ENCODE data around the gene ATF5. TPM values are rescaled to one million over a fixed set of nuclear protein-coding genes. Genes with fewer than 3 reads are reported as not detected.

Gene ATF5
- total RNA-seq, 1 donor from 2014 or later = 20.1 TPM

DNA sequence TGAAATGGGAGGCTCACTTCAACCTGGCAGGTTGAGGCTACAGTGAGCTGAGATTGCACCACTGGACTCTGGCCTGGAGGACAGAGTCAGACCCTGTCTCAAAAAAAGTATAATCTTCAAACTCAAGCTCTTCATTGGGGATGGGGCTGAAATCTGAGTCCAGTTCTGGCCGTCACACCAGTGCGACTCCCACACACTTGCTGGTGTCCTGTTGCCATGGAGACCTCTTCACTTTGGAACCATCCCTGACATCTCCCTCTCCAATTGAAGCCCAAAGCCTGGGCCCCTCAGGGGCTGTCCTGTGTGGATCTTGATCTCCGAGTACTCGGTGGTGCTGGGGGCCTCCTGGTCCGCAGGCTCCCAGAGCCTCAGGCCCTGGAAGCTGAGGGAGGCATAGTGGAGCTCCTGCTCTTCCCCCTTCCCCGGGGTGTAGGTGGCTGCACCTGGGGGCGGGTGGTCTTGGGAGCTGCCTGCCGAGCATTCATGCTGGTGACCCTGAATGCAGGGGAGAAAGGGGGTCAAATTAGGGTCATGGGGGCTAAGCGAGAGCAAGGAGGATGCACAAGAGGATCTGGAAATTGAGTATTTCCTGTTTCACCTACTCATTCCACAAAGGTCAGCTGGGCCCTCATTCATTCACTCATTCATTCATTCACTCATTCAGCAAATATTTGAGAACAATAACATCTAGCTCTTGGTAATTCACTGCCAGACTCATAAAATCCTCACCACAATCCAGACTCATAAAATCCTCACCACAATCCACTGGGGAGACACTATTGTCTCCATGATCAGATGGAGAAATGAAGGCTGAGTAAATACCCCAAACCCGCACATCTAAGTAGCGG lies 21.0 kb downstream of the ATF5 start:
- no peaks in the 10 kb centered on the region for H3K36me3 Mint-ChIP-seq (ENCODE audit: unreplicated experiment)
- H3K4me3 Mint-ChIP-seq (ENCODE audit: unreplicated experiment) = no peak overlapping the region
- H3K27ac Mint-ChIP-seq (ENCODE audit: unreplicated experiment) = no peak overlapping the region
- DNase-seq (ENCODE audit: extremely low spot score, unreplicated experiment) = no peak
- no peak for TF ChIP-seq CTCF (IDR thresholded peaks at IDR 0.05)
- peaks cover 14% of the 10 kb centered on the region for H3K27me3 Mint-ChIP-seq (ENCODE audit: unreplicated experiment)
- H3K4me1 Mint-ChIP-seq (ENCODE audit: unreplicated experiment) = no peaks in the 10 kb centered on the region
- no peaks in the 10 kb centered on the region for H3K9me3 Mint-ChIP-seq (ENCODE audit: unreplicated experiment)

- no peak for DNase-seq (ENCODE audit: extremely low spot score, unreplicated experiment)
- peaks cover 14% of the 10 kb centered on the region for H3K27me3 Mint-ChIP-seq (ENCODE audit: unreplicated experiment)
- no peaks in the 10 kb centered on the region for H3K36me3 Mint-ChIP-seq (ENCODE audit: unreplicated experiment)
Measured at GRCh38 chr19:49950590-49950948, 21.6 kb downstream of the ATF5 start.

DNA sequence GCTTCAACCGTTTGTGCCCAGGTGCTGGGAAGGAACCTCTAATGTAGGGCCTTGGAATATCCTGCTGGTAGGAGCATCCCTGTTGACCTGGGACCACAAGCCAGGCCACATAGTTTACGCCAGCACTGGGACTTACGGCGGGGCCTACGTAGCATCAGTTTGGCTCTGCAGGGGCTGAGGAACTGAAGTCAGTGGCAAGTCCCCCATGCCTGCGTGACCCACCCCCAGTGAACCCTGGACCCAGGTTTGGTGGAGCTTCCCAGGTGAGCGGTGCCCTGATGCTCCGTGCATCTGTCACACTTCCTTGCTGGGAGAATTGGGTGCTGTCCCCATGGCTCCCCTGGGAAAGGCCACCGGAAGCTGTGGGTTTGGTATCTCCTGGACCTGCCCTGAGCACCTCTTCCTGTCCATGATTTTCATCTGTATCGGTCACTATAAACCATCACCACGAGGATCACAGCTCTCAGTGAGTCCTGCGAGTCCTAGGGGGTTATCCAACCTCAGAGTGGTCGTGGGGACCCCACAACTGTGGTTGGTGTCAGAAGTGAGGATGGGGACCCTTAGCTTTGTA lies 22.0 kb downstream of the ATF5 start:
- H3K36me3 Mint-ChIP-seq (ENCODE audit: unreplicated experiment) = no peaks in the 10 kb centered on the region
- no peak for DNase-seq (ENCODE audit: extremely low spot score, unreplicated experiment)
- H3K27me3 Mint-ChIP-seq (ENCODE audit: unreplicated experiment) = peaks cover 15% of the 10 kb centered on the region
- H3K27ac Mint-ChIP-seq (ENCODE audit: unreplicated experiment) = no peak overlapping the region
- H3K4me3 Mint-ChIP-seq (ENCODE audit: unreplicated experiment) = no peak overlapping the region
- TF ChIP-seq CTCF (IDR thresholded peaks at IDR 0.05) = no peak
- no peaks in the 10 kb centered on the region for H3K9me3 Mint-ChIP-seq (ENCODE audit: unreplicated experiment)
- no peaks in the 10 kb centered on the region for H3K4me1 Mint-ChIP-seq (ENCODE audit: unreplicated experiment)

More at GRCh38 chr19:49950590-49950948, 21.6 kb downstream of the ATF5 start:
- H3K9me3 Mint-ChIP-seq (ENCODE audit: unreplicated experiment) = no peaks in the 10 kb centered on the region
- TF ChIP-seq CTCF (IDR thresholded peaks at IDR 0.05) = no peak
- no peak overlapping the region for H3K4me3 Mint-ChIP-seq (ENCODE audit: unreplicated experiment)
- no peak overlapping the region for H3K27ac Mint-ChIP-seq (ENCODE audit: unreplicated experiment)
- no peaks in the 10 kb centered on the region for H3K4me1 Mint-ChIP-seq (ENCODE audit: unreplicated experiment)

- no peaks in the 10 kb centered on the region for H3K4me1 Mint-ChIP-seq (ENCODE audit: unreplicated experiment)
- DNase-seq (ENCODE audit: extremely low spot score, unreplicated experiment) = no peak
Measured at GRCh38 chr19:49951806-49952478, 22.9 kb downstream of the ATF5 start.

More at GRCh38 chr19:49951806-49952478, 22.9 kb downstream of the ATF5 start:
- no peak overlapping the region for H3K4me3 Mint-ChIP-seq (ENCODE audit: unreplicated experiment)
- peaks cover 18% of the 10 kb centered on the region for H3K27me3 Mint-ChIP-seq (ENCODE audit: unreplicated experiment)
- no peaks in the 10 kb centered on the region for H3K9me3 Mint-ChIP-seq (ENCODE audit: unreplicated experiment)
- H3K27ac Mint-ChIP-seq (ENCODE audit: unreplicated experiment) = no peak overlapping the region
- H3K36me3 Mint-ChIP-seq (ENCODE audit: unreplicated experiment) = no peaks in the 10 kb centered on the region
- no peak for TF ChIP-seq CTCF (IDR thresholded peaks at IDR 0.05)

All from osteocyte (in vitro differentiated cells).